Transverse colon (tissue), 4 donors: ENCODE data around the gene COL6A1. TPM values are rescaled to one million over a fixed set of nuclear protein-coding genes. Genes with fewer than 3 reads are reported as not detected.

Experiments used
- DNase-seq: peaks from one replicate; pipeline ENCODE4 v3.0.0-alpha.2; 2019
- H3K27ac ChIP-seq, 4 donors: fragments of 200-600 bp; sonication (generic); 2 replicates each; pipeline ENCODE4 v1.5.1; 2016 to 2018; ENCODE audit warnings: inconsistent platforms in 4 of 4
- H3K27me3 ChIP-seq: fragments of 200-600 bp; sonication (generic); 2 replicates; pipeline ENCODE4 v1.5.1; 2017; ENCODE audit warnings: inconsistent platforms
- H3K36me3 ChIP-seq, 4 donors: fragments of 200-600 bp; sonication (generic); 2 replicates each; pipeline ENCODE4 v1.5.1; 2017 to 2019; ENCODE audit warnings: inconsistent platforms in 4 of 4
- H3K4me1 ChIP-seq, 4 donors: fragments of 200-600 bp; sonication (generic); 2 replicates each; pipeline ENCODE4 v1.5.1; 2017 to 2020; ENCODE audit warnings: inconsistent platforms in 4 of 4
- H3K4me3 ChIP-seq, 4 donors: fragments of 200-600 bp; sonication (generic); 1 replicate in 1 of 4; 2 replicates in 3 of 4; pipeline versions ENCODE4 v1.5.1 to v1.6.1; 2017 to 2019; ENCODE audit warnings: inconsistent platforms in 4 of 4
- H3K9me3 ChIP-seq, 2 donors: fragments of 200-600 bp; sonication (generic); 2 replicates each; pipeline ENCODE4 v1.5.1; 2017 to 2019; ENCODE audit warnings: inconsistent platforms in 2 of 2
- CTCF ChIP-seq, 5 experiments: fragments of 200-600 bp in 3 of 5; fragments of 450-650 bp in 2 of 5; sonication (generic) in 3 of 5; IDR thresholded peaks; 1 replicate in 2 of 5; 2 replicates in 3 of 5; pipeline ENCODE4 v1.5.1; 2016 to 2017; ENCODE audit warnings: antibody characterized with exemption in 5 of 5, inconsistent platforms in 3 of 5, mild to moderate bottlenecking in 2 of 5, moderate library complexity in 1 of 5
- EP300 ChIP-seq: sonication (generic); formaldehyde crosslinking; IDR thresholded peaks from one replicate; pipeline ENCODE4 v1.6.1; 2017; ENCODE audit warnings: antibody characterized with exemption, low read depth
- POLR2A ChIP-seq: fragments of 450-650 bp; IDR thresholded peaks from one replicate; pipeline ENCODE4 v1.6.1; 2016; ENCODE audit warnings: antibody characterized with exemption, mild to moderate bottlenecking, moderate library complexity
- POLR2AphosphoS5 ChIP-seq, 3 donors: sonication (generic); formaldehyde crosslinking; IDR thresholded peaks; one replicate each; pipeline ENCODE4 v1.6.1; 2016; ENCODE audit warnings: antibody characterized with exemption in 3 of 3
- WGBS, 2 donors: methylation state at CpG; one replicate each; pipeline ENCODE4 v1.1.5; 2018; ENCODE audit warnings: low coverage in 1 of 2; 5-methylcytosine and 5-hydroxymethylcytosine counted together
- in situ Hi-C, 4 donors: fragments of 200-750 bp; cut with MboI; loops; one replicate each; pipeline versions ENCODE4 v1.15.0 to v1.15.1; 2017; ENCODE audit warnings: low sequenced_read_pairs in 3 of 4, low pct_ligation_motif_present in 1 of 4, low pct_unique_long_range_greater_than_20kb in 1 of 4
- intact Hi-C: fragments of 100-400 bp; cut with DNase I; formaldehyde crosslinking; loops from one replicate; pipeline ENCODE4 v1.15.1; 2023; ENCODE audit warnings: low total_unique reads
- total RNA-seq, 4 donors: library from RNA; depleted of rRNA; stranded (reverse); fragments of >200 nt; gene quantifications; one replicate each; pipeline ENCODE4 v1.1.0, GENCODE V29; 2016

COL6A1 gene
- total RNA-seq, 4 donors from 2014 or later: 166 to 580 (median 346) TPM

- Histone ChIP-seq H3K4me3 (no peak overlapping the region), H3K36me3 (peaks cover 0 to 9% (median 0%) of the 10 kb centered on the region in 4 donors), H3K4me1 (no peaks in the 10 kb centered on the region), H3K27me3 (no peaks in the 10 kb centered on the region), H3K27ac (peak overlapping the region in 1 of 4 donors; percentile 86), H3K9me3 (no peaks in the 10 kb centered on the region)
- no peak for TF ChIP-seq POLR2AphosphoS5 (IDR thresholded peaks at IDR 0.05)
- TF ChIP-seq CTCF (IDR thresholded peaks at IDR 0.05): no peak
- TF ChIP-seq POLR2A: no peak
- TF ChIP-seq EP300: no peak
- DNase-seq: no peak
- in situ Hi-C loops: no loop called here
- 72 to 86% methylated on average over 5 to 22 of the region's 22 CpGs for WGBS, 2 donors
- intact Hi-C loops: no loop called here
Observed at GRCh38 chr21:45998276-45998701, 16.7 kb downstream of the COL6A1 start.

GRCh38 chr21:45998871-45999580 lies 17.5 kb downstream of the COL6A1 start:
- TF ChIP-seq POLR2AphosphoS5 (IDR thresholded peaks at IDR 0.05) (no peak), CTCF (IDR thresholded peaks at IDR 0.05) (no peak), POLR2A (no peak), EP300 (no peak)
- in situ Hi-C loops (no loop called here), intact Hi-C loops (no loop called here)
- DNase-seq: no peak
- Histone ChIP-seq H3K27me3 (no peaks in the 10 kb centered on the region), H3K4me3 (no peak overlapping the region), H3K27ac (peak overlapping the region in 1 of 4 donors; percentile 86), H3K36me3 (peaks cover 0 to 9% (median 0%) of the 10 kb centered on the region in 4 donors), H3K4me1 (no peaks in the 10 kb centered on the region), H3K9me3 (no peaks in the 10 kb centered on the region)
- WGBS, 2 donors: 74 to 92% methylated on average over 7 to 26 of the region's 33 CpGs

DNA sequence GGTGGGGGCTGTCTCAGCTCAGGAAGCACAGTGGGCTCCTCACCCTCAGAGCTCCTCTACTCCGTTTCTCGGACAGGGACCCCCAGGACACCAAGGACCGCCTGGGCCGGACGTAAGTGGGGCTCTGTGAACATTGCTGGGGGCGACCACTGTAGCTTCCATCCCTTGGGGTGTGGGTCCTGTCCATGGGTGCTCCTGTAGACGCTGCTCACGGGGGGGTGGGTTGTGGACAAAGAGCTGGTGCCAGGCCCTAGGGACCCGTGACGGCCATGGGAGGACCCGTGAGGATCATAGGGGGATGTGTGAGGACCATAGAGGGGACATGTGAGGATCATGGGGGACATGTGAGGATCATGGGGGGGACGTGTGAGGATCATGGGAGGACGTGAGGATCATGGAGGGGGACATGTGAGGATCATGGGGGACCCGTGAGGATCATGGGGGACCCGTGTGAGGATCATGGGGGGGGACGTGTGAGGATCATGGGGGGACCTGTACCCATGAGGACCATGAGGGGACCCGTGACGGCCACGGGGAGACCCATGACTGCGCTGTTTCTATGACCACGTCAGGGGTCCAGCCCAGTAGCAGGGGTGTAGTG lies 18.1 kb downstream of the COL6A1 start:
- TF ChIP-seq EP300: no peak
- TF ChIP-seq POLR2A: no peak
- no peak for TF ChIP-seq CTCF (IDR thresholded peaks at IDR 0.05)
- no peaks in the 10 kb centered on the region for H3K9me3 ChIP-seq
- WGBS, 2 donors: 80% methylated on average over 21 of the region's 21 CpGs; no CpG with 5 or more reads in 1 of the 2 donors
- peaks cover 0 to 9% (median 0%) of the 10 kb centered on the region in 4 donors for H3K36me3 ChIP-seq
- no peaks in the 10 kb centered on the region for H3K27me3 ChIP-seq
- in situ Hi-C loops: no loop called here
- peak overlapping the region; percentile 23 to 86 (median 60) for H3K27ac ChIP-seq
- DNase-seq: no peak
- H3K4me3 ChIP-seq: no peak overlapping the region
- H3K4me1 ChIP-seq: no peaks in the 10 kb centered on the region
- intact Hi-C loops: no loop called here

- no peaks in the 10 kb centered on the region for H3K4me1 ChIP-seq
- intact Hi-C loops: no loop called here
- H3K36me3 ChIP-seq: peaks cover 0 to 9% (median 0%) of the 10 kb centered on the region in 4 donors
- H3K27ac ChIP-seq: peak overlapping the region; percentile 46 to 86 (median 60)
- H3K4me3 ChIP-seq: no peak overlapping the region
- DNase-seq: peak; percentile 10
- 83% methylated on average over 18 of the region's 27 CpGs; no CpG with 5 or more reads in 1 of the 2 donors for WGBS, 2 donors
- no peaks in the 10 kb centered on the region for H3K27me3 ChIP-seq
- no peaks in the 10 kb centered on the region for H3K9me3 ChIP-seq
- in situ Hi-C loops: no loop called here
- TF ChIP-seq POLR2A: no peak
- TF ChIP-seq CTCF (IDR thresholded peaks at IDR 0.05): no peak
- TF ChIP-seq EP300: no peak
- TF ChIP-seq POLR2AphosphoS5 (IDR thresholded peaks at IDR 0.05): no peak
Observed at GRCh38 chr21:46000182-46000730, 18.7 kb downstream of the COL6A1 start.
